Osteoblast (primary cell): ENCODE data around the gene CTDP1. TPM values are rescaled to one million over a fixed set of nuclear protein-coding genes. Genes with fewer than 3 reads are reported as not detected.

Experiments used
- DNase-seq: peaks from one replicate; pipeline ENCODE4 v3.0.0; 2011; ENCODE audit warnings: low spot score, mixed read lengths; ENCODE audit not compliant: insufficient read length; ENCODE audit errors: missing footprints
- H2AFZ ChIP-seq: 2 replicates; pipeline ENCODE4 v1.6.0; 2011; ENCODE audit warnings: mild to moderate bottlenecking, low read length
- H3K27ac ChIP-seq: 2 replicates; pipeline ENCODE4 v1.5.1; 2011; ENCODE audit warnings: mild to moderate bottlenecking, low read depth, low read length, moderate library complexity
- H3K27me3 ChIP-seq: 2 replicates; pipeline ENCODE4 v1.6.0; 2012; ENCODE audit warnings: mild to moderate bottlenecking, control low read depth, inconsistent platforms, low read length, moderate library complexity; ENCODE audit not compliant: insufficient read depth
- H3K36me3 ChIP-seq: 2 replicates; pipeline ENCODE4 v1.5.1; 2011; ENCODE audit warnings: mild to moderate bottlenecking, low read length, control low read depth, moderate library complexity; ENCODE audit not compliant: insufficient read depth
- H3K4me1 ChIP-seq: 2 replicates; pipeline ENCODE4 v1.5.1; 2011; ENCODE audit warnings: mild to moderate bottlenecking, low read length, control low read depth, moderate library complexity; ENCODE audit not compliant: insufficient read depth
- H3K4me2 ChIP-seq: 2 replicates; pipeline ENCODE4 v1.6.0; 2011; ENCODE audit warnings: mild to moderate bottlenecking, low read length; ENCODE audit not compliant: insufficient read depth
- H3K4me3 ChIP-seq: fragments of 200-600 bp; sonication (generic); 3 replicates; pipeline ENCODE4 v1.5.1; 2012; ENCODE audit warnings: mild to moderate bottlenecking, low read length, inconsistent platforms; ENCODE audit not compliant: insufficient read depth
- H3K79me2 ChIP-seq: 2 replicates; pipeline ENCODE4 v1.6.0; 2012; ENCODE audit warnings: mild to moderate bottlenecking, low read length, control low read depth, inconsistent platforms; ENCODE audit not compliant: insufficient read depth
- H3K9me3 ChIP-seq: 2 replicates; pipeline ENCODE4 v1.5.1; 2011; ENCODE audit warnings: low read depth, low read length, control low read depth
- H4K20me1 ChIP-seq: 2 replicates; pipeline ENCODE4 v1.6.0; 2012; ENCODE audit warnings: mild to moderate bottlenecking, low read length, control low read depth; ENCODE audit not compliant: insufficient read depth
- CTCF ChIP-seq: IDR thresholded peaks from 2 replicates; pipeline ENCODE4 v1.5.1; 2011; ENCODE audit warnings: mild to moderate bottlenecking, low read depth, low read length, moderate library complexity; ENCODE audit errors: extremely low read depth
- total RNA-seq: library from RNA; depleted of rRNA; stranded (reverse); fragments of >200 nt; gene quantifications from 2 replicates; pipeline ENCODE4 v1.2.3, GENCODE V29; 2012

Gene CTDP1
- total RNA-seq, 1 donor: 26.8 TPM

- TF ChIP-seq CTCF: no peak
- no peak overlapping the region for H3K4me2 ChIP-seq
- H3K27me3 ChIP-seq: peaks cover 42% of the 10 kb centered on the region
- H3K27ac ChIP-seq: no peak overlapping the region
- no peaks in the 10 kb centered on the region for H3K36me3 ChIP-seq
- no peak overlapping the region for H3K4me3 ChIP-seq
- H4K20me1 ChIP-seq: no peaks in the 10 kb centered on the region
- H3K79me2 ChIP-seq: no peaks in the 10 kb centered on the region
- no peak overlapping the region for H2AFZ ChIP-seq
- DNase-seq: peak; percentile 63
- H3K9me3 ChIP-seq: no peaks in the 10 kb centered on the region
- peaks cover 3% of the 10 kb centered on the region for H3K4me1 ChIP-seq
Measured at GRCh38 chr18:79800371-79801180, 121.0 kb downstream of the CTDP1 start.

- no peak overlapping the region for H2AFZ ChIP-seq
- H3K36me3 ChIP-seq: no peaks in the 10 kb centered on the region
- no peak overlapping the region for H3K4me3 ChIP-seq
- H3K27me3 ChIP-seq: peaks cover 42% of the 10 kb centered on the region
- no peak overlapping the region for H3K4me2 ChIP-seq
- H3K79me2 ChIP-seq: no peaks in the 10 kb centered on the region
- TF ChIP-seq CTCF: no peak
- no peaks in the 10 kb centered on the region for H3K4me1 ChIP-seq
- no peak overlapping the region for H3K27ac ChIP-seq
- no peaks in the 10 kb centered on the region for H4K20me1 ChIP-seq
- DNase-seq: peak; percentile 65
- no peaks in the 10 kb centered on the region for H3K9me3 ChIP-seq
Measured at GRCh38 chr18:79801217-79801616, 121.6 kb downstream of the CTDP1 start.

GRCh38 chr18:79801641-79802040 is 122.0 kb downstream of the CTDP1 start:
- no peak overlapping the region for H2AFZ ChIP-seq
- peaks cover 39% of the 10 kb centered on the region for H3K27me3 ChIP-seq
- H3K27ac ChIP-seq: no peak overlapping the region
- no peak overlapping the region for H3K4me2 ChIP-seq
- H3K4me1 ChIP-seq: no peaks in the 10 kb centered on the region
- TF ChIP-seq CTCF: no peak
- H3K9me3 ChIP-seq: no peaks in the 10 kb centered on the region
- H4K20me1 ChIP-seq: no peaks in the 10 kb centered on the region
- DNase-seq: peak; percentile 83
- H3K79me2 ChIP-seq: no peaks in the 10 kb centered on the region
- H3K36me3 ChIP-seq: no peaks in the 10 kb centered on the region
- no peak overlapping the region for H3K4me3 ChIP-seq

DNA sequence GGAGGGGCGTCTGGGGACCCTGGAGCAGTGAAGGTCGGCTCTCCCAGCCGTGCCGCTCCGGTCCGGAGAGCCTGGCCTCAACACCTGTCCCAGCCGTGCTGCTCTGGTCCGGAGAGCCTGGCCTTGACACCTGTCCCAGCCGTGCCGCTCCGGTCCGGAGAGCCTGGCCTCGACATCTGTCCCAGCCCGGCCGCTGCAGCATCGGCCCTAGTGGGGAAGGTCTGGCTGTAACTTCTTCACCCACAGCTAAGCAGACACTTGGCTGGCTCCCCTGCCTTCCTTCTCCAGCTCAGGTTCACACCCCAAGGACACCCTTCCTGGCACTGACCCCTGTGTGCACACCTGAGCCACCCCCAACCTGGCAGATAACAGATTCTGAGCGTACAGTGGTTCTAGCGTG is 122.7 kb downstream of the CTDP1 start:
- H3K36me3 ChIP-seq: no peaks in the 10 kb centered on the region
- no peak overlapping the region for H2AFZ ChIP-seq
- DNase-seq: peak; percentile 72
- no peak overlapping the region for H3K4me3 ChIP-seq
- no peaks in the 10 kb centered on the region for H3K4me1 ChIP-seq
- no peak overlapping the region for H3K27ac ChIP-seq
- H3K9me3 ChIP-seq: no peaks in the 10 kb centered on the region
- H3K27me3 ChIP-seq: peaks cover 32% of the 10 kb centered on the region
- no peaks in the 10 kb centered on the region for H4K20me1 ChIP-seq
- TF ChIP-seq CTCF: no peak
- H3K4me2 ChIP-seq: no peak overlapping the region
- H3K79me2 ChIP-seq: no peaks in the 10 kb centered on the region
